SKM-1 treated with dmso at 0.1 percent for 144 hours (cell line): ENCODE results near the gene SASH1.
"Not testable (repeated sequence)": the region's sequence is repeated elsewhere in the genome, so short reads cannot be mapped to it uniquely, and the experiment has no call there.

Source experiments
- DNase-seq: peaks from one replicate; lab custom pipeline; 2025; ENCODE audit not compliant: unreplicated experiment; lab: John Stamatoyannopoulos, UW

Gene SASH1

GRCh38 chr6:148572676-148573335 is 230.2 kb downstream of the SASH1 start:
- DNase-seq = no peak

DNA sequence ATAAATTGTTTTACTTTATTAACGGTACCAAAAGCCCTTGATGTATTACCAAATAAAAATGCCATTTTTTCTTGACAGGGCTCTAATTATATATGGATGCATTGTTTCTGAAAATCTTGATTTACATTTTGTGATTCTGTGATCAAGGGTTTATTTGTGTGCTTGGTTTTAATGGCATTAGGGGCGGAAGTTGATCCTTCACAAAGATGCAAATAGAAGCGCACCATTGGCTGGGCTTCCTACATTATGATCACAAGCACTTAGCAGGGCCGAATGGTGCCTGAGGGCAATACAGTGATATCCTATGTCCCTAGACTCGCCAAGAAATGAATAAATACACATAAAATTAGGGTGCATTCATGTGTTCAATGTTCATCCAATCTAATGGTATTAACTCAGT is 231.3 kb downstream of the SASH1 start:
- no peak for DNase-seq

DNA sequence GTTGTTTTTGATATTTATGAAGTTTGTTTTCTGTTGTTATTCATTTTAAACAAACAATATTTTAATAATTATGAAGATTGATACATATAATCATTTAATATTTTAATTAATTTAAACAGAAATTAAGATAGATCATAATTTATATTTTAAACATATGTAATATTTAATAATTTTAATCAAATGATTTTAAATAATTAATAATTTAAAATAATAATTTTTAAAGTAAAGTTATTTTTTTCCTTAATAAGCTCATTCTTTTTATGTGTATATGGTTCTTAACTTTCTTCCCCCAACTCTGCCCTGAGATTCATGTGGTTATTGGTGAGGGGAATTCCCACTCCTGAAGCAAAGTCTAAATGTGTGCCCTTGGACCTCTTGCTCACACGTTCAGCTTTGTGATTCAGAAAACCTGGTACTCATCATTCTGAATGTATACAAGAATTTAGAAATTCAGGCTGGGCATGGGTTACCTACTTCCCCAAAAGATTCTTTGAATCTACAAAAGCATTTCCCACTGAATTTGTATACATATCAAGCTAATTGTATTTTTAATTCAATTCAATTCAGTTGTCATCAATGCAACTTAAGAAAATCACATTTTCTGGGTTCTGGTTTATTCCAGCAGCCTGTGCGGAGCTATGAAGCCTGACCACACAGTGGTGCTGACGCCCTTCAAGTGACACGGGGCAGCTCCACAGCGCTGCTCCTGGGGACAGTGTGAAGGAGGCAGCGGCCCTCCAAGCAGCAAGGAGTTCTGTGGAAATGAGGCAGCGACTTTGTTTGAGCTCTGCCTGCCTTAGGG is 235.2 kb downstream of the SASH1 start:
- peak; percentile 76 for DNase-seq

GRCh38 chr6:148578489-148578814 is 235.8 kb downstream of the SASH1 start:
- no peak for DNase-seq

DNA sequence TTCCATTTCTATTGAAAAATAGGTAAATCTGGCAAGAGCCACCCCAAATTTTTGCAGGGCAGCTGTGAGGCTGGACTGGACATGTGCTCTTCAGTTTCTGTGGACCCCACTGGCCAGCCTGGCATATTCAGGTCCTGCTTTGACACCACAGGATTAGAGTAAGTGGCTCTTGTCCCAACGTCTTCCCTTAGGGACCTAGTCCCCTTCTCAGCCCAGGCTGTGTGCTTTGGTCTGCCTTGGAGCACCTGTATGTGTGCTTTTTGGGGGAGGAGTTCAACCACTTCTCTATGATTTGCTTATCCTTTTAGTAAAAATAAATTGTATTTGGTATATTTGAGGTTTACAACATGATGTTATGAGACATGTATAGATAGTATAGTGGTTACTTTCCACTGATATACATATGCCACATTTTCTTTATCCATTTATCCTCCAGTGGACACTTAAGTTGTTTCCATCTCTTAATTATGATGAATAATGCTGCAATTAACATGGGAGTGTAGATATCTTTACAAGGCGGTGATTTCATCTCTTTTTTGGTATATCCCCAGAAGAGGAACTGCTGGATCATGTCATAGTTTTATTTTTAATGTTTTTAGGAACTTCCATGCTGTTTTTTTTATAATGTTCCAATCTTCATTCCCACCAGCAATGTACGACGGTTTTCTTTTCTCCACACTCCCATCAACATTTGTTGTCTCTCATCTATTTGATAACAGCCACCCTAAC is 236.4 kb downstream of the SASH1 start:
- DNase-seq = no peak

- no peak for DNase-seq
These were observed 237.8 kb downstream of the SASH1 start for GRCh38 chr6:148580442-148580841.

GRCh38 chr6:148583631-148584030 is 241.0 kb downstream of the SASH1 start:
- DNase-seq = no peak

DNA sequence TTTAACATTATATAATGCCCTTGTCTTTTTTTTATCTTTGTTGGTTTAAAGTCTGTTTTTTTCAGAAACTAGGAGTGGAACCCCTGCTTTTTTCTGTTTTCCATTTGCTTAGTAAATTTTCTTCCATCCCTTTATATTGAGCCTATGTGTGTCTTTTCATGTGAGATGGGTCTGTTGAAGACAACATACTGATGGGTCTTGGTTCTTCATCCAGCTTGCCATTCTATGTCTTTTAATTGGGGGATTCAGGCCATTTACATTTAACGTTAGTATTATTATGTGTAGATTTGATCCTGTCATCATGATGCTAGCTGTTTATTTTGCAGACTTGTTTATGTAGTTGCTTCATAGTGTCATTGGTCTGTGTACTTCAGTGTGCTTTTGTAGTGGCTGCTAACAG is 243.0 kb downstream of the SASH1 start:
- not testable (repeated sequence) for DNase-seq

DNA sequence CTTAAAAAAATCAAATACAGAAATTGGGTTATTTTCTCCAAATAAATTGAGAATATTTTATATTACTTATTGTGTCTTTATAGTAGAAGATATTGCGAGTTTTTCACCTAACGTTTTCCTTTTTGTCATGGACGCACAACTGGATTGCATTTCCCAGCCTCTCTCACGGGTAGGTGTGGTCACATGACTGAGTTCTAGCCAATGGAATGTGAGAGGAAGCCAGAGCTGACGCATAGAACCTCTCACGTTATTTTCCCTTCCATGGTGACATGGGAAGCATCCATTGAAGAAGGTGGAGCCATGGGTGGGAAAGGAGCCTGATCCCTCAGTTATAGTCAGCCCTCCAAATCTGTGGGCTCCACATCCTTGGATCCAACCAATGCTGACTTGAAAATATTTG is 248.2 kb downstream of the SASH1 start:
- no peak for DNase-seq

DNA sequence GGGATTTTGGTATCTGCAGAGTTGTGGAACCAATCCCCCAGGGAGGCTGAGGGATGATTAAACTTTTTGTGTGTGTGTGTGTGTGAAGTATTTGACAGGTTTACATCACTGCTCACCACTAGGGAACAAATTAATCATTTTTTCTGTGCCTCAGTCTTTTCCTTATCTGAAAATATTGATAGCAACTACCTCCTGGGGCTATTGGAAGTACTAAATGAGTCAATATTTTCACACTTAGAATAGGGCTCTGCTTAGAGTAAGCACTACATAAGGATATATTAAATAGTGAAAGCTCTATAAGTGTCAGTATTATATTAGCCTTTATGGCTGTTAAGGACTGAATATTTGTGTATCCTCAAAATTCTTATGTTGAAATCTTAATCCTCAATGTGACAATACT is 249.0 kb downstream of the SASH1 start:
- no peak for DNase-seq

DNA sequence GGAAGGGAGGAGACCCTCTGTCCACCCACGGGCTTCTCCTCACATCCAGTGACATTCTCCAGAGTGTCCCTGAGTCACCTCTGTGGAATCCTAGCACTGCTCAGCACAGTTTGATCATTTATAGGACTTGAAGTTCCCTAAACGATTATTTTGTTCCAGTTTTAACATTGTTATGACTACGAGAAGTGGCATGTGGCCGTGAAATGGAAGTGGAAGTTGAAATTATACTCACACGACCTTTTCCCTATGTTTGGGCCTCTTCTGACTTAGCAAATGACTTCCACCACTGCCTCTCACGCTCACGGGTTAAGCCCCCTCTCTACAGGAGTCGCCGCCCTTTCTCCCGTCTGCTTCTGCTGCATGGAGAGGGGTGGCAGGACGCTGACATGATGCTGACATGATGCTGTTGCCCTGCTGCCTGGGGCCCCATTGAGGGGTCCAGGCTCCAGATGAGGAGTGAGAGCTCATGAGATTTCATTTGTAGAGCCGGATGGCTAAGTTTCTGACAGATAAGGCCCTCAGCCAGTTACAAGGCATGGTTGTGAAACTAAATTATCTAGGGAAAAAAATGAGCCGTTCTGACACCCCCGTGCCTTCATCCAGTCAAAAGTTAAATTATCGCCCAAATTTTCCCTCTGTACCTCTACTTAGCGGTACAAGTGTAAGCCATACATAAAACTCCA is 250.6 kb downstream of the SASH1 start:
- no peak for DNase-seq

DNA sequence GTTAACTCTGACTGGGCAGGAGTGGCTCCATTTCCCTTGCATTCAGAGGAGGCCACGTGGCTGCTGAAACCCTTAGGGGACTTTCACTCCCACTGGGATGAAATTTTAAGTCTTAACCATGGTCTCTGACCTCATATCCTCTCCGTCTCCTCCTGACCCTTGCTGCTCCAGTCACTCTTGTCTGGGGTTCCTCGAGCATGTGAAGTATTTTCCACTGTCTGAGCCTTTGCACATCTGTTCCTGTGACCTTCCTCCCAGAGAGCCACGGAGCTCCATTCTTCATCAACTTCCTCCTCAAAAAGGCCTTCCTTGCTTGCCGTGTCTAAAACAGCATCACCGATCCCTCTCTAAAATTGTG is 251.2 kb downstream of the SASH1 start:
- DNase-seq = no peak

DNA sequence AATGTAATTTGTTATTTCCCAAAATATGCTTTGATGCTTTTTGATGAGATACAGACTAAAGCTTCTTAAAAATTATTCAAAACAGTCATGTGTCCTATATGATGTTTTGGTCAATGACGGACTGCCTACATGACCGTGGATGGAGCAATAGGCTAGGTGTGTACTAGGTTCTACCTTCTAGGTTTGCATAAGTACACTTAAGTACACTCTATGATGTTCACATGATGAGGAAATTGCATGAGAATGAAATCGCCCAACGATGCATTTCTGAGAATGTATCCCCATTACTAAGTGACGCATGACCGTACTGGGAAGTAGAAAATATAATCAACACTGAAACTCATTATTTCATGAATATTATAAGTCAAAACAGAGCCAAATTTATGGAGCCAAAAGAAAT is 252.9 kb downstream of the SASH1 start:
- no peak for DNase-seq

DNA sequence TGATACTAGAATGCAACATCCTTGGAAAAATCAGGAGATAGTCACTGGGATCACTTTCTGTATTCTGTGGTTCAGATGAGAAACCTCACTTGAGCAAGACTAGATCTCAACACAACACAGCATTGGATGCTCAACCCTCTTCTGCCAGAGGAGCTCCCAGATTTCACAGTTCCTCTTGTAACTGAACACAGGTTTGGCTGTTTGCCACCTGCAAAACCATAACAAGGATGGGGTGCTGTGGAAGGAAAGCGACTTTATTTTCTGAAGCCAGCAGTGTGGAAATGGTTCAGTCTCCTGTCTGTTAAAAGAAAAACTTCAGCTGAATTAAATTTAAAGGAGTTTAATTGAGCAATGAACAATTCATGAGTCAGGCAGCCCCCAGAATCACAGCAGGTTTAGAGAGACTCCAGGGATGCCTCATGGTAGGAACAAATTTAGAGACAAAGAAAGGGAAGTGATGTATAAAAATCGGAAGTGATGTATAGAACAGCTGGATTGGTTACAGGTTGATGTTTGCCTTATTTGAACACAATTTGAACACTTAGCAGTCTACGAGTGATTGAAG is 254.3 kb downstream of the SASH1 start:
- DNase-seq = no peak

- DNase-seq = no peak
These were observed 256.1 kb downstream of the SASH1 start for GRCh38 chr6:148598724-148599123.

- no peak for DNase-seq
These were observed 257.4 kb downstream of the SASH1 start for GRCh38 chr6:148599967-148600426.
